GF-D8 (cell line): Measurements from ENCODE around the gene RD3L.

Experiments used
- DNase-seq: peaks from one replicate; lab custom pipeline; 2025; lab: John Stamatoyannopoulos, UW

RD3L gene

DNA sequence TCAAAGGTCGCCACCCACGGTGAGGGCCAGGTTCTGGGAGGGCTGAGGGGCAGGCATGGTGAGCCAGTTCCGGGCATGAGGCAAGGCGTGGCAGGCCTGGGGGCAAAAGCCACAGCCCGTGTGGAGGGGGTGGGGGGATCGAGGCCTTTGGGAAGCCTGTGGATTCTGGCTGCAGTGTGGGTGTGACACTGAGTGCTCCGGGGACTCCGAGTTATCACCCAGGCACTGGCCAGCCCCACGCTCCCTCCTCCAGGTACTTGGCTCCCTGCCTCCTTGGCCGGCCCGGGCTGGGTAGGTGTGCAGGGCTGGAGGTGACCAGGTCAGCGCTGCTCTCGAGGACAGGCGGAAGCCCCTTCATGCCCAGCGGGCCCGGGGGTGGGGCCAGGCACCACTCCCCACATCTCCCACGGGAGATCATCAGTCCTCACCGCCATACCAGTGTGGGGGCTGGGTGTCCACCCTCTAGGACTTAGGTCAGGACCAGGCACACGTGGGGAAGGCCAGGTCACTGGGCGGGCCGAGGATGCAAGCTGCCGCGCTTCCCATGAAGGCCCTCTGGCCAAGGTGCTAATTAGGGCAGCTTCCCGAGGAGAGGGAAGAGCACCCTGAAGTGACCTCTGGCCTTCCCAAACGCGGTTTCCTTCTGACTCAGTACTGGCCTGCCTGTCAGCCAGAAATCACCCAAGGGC lies 48.2 kb downstream of the RD3L start:
- no peak for DNase-seq

DNA sequence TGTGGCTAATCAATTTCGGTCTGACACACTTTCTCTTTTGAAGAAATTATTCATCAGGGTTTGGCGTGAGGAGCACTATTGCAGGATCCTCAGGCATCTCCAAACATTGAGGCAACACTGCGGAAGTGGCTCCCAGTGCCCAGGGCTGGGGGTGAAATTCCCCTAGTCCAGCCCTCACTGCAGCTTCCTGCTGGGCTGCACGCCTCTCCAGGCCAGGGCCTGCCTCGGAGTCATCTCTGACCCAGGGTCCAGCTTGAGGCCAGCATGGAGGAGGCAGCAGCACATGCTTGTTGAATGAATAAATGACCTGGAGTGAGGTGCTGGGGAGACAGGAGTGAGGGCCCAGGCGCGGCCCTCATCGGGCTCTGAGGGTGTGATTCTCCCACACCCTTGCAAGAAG lies 50.1 kb downstream of the RD3L start:
- no peak for DNase-seq

DNA sequence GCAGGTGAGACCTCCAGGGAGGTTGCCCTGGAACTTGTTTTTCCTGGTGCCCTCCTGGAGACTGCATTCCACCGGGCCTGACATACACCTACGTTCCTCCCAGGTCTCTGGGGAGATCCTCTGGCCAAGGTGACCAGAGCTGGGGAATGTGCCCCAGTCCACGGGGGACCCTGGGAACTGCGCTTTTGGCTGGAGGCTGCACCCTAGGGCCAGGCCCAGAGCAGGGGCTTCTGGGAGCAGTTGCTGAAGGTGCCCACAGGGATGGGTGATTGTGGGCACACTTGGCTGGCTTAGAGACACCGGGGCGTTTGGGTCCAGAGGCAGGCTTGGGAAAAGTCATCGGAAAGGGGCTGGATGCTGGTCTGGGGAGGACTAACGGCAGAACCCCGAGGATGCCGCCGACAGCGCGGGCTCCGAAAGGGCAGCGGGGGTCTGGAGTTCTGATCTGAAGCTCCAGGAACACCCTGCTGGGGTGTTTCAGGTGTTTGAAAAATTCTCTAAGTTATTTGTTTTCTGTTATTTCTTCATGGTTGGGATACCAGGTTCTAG lies 50.6 kb downstream of the RD3L start:
- no peak for DNase-seq

DNA sequence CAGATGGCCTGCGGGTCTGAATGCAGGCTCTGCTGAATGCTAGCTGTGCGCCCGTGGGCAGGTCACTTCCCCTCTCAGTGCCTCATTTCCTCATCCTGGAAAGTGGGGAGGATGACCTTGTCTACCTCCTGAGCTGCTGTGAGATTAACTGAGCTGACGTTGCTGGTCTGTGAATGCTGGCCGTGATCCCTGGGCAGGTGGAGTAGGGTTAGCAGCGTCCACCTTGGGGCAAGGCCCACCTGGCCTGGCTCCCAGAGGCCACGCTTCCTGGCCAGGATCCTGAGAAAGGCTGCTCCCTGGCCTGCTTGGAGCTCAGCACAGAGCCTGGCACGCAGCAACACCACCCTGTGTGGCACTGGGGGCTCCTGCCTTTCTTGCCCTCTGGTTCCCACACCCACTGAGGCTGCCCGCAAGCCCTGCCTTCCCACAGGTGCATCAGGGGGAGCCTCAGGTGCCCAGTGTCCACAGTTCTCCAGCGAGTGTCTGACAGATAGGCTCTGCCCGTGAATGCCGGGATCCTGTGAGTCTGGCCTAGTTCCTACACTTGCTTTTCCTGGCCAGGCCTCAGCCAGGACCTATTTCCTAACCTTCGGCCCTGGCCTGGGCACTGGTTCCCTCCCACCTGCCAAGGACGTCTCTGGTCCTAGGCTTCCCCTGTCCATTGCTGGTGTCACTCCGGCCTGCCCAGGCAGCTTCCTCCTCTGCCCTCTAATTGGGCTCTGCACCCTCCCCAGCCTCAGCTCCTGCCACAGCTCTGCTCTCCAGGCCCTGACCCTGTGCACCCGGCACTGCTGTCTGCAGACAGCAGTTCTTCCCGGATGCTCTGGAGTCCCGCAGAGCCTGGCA lies 51.3 kb downstream of the RD3L start:
- DNase-seq = no peak
